HepG2 (cell line): ENCODE measurements around the gene TM4SF1. TPM values are rescaled to one million over a fixed set of nuclear protein-coding genes. Genes with fewer than 3 reads are reported as not detected.
A peak's percentile ranks its signal among the peaks of the same experiment; 100 is the strongest.

Experiments
- ELF1 ChIP-seq: sonication (generic); formaldehyde crosslinking; IDR thresholded peaks from 2 replicates; pipeline ENCODE4 v1.4.0; 2020; ENCODE audit warnings: missing genetic modification reagents
- HIVEP1 ChIP-seq: sonication (generic); formaldehyde crosslinking; IDR thresholded peaks from 2 replicates; pipeline ENCODE4 v1.4.0; 2020; ENCODE audit warnings: mild to moderate bottlenecking, missing genetic modification reagents
- HOXA5 ChIP-seq: sonication (generic); formaldehyde crosslinking; IDR thresholded peaks from 2 replicates; pipeline ENCODE4 v1.4.0; 2020; ENCODE audit warnings: missing genetic modification reagents
- ISL2 ChIP-seq: sonication (generic); formaldehyde crosslinking; IDR thresholded peaks from 2 replicates; pipeline ENCODE4 v1.5.0; 2020; ENCODE audit warnings: missing genetic modification reagents
- KLF13 ChIP-seq: sonication (generic); formaldehyde crosslinking; IDR thresholded peaks from 2 replicates; pipeline ENCODE4 v1.4.0; 2020; ENCODE audit warnings: mild to moderate bottlenecking, missing genetic modification reagents
- MED1 ChIP-seq: sonication (generic); formaldehyde crosslinking; IDR thresholded peaks from 2 replicates; pipeline ENCODE4 v1.4.0; 2020; ENCODE audit warnings: missing genetic modification reagents
- MEIS2 ChIP-seq: sonication (generic); formaldehyde crosslinking; IDR thresholded peaks from 2 replicates; pipeline ENCODE4 v1.9.0; 2021; ENCODE audit warnings: mild to moderate bottlenecking, missing genetic modification reagents
- THAP11 ChIP-seq: IDR thresholded peaks from 2 replicates; pipeline ENCODE4 v1.6.1; 2016; ENCODE audit warnings: missing biosample characterization, missing genetic modification reagents
- ZKSCAN8 ChIP-seq: IDR thresholded peaks from 2 replicates; pipeline ENCODE4 v1.6.1; 2016; ENCODE audit warnings: borderline replicate concordance, missing genetic modification reagents, missing compliant biosample characterization
- ZNF256 ChIP-seq: sonication (generic); formaldehyde crosslinking; conservative IDR thresholded peaks from 2 replicates; pipeline ENCODE4 v1.4.0; 2020; ENCODE audit warnings: missing genetic modification reagents
- ZNF619 ChIP-seq: sonication (generic); formaldehyde crosslinking; IDR thresholded peaks from 2 replicates; pipeline ENCODE4 v1.4.0; 2020; ENCODE audit warnings: mild to moderate bottlenecking, missing genetic modification reagents
- ZNF749 ChIP-seq: sonication (generic); formaldehyde crosslinking; IDR thresholded peaks from 2 replicates; pipeline ENCODE4 v1.8.0; 2022; ENCODE audit warnings: mild to moderate bottlenecking, missing genetic modification reagents, moderate library complexity, borderline replicate concordance
- ZNF777 ChIP-seq: sonication (generic); formaldehyde crosslinking; IDR thresholded peaks from 2 replicates; pipeline ENCODE4 v1.4.0; 2020; ENCODE audit warnings: missing genetic modification reagents
- ZNF781 ChIP-seq: sonication (generic); formaldehyde crosslinking; IDR thresholded peaks from 2 replicates; pipeline ENCODE4 v1.5.1; 2020; ENCODE audit warnings: borderline replicate concordance, mild to moderate bottlenecking, missing genetic modification reagents; ENCODE audit errors: not compliant biosample characterization
- polyA plus RNA-seq, 8 experiments: library from polyadenylated mRNA; depleted of rRNA in 3 of 8; stranded (reverse) in 7 of 8; unstranded in 1 of 8; fragments of >200 nt; fragmentation: Illumina TruSeq in 4 of 8; extraction: Trizol in 4 of 8; gene quantifications; 2 replicates each; pipeline versions ENCODE4 v1.2.1 to v1.2.3, GENCODE V29; 2011 to 2016; ENCODE audit warnings: low read depth in 4 of 8, missing spikeins in 1 of 8, mixed read lengths in 1 of 8; ENCODE audit not compliant: insufficient read depth in 1 of 8
- total RNA-seq, 5 experiments: library from RNA; depleted of rRNA; stranded (reverse); fragments of >200 nt; fragmentation: Illumina TruSeq; extraction: Trizol; gene quantifications; 2 replicates each; pipeline ENCODE4 v1.2.3, GENCODE V29; 2016; ENCODE audit warnings: low read depth in 1 of 5
- TF ChIP-seq, protein P1 (sequence below): sonication (generic); formaldehyde crosslinking; IDR thresholded peaks from 2 replicates; pipeline ENCODE4 v1.4.0; 2020; ENCODE audit warnings: low read depth, mild to moderate bottlenecking, missing genetic modification reagents
- TF ChIP-seq, protein P2 (sequence below): conservative IDR thresholded peaks from 2 replicates; pipeline ENCODE4 v1.6.1; 2018; ENCODE audit warnings: missing genetic modification reagents
- TF ChIP-seq, protein P3 (sequence below): sonication (generic); formaldehyde crosslinking; IDR thresholded peaks from 2 replicates; pipeline ENCODE4 v1.8.1; 2022; ENCODE audit warnings: mild to moderate bottlenecking, missing genetic modification reagents
- TF ChIP-seq, protein P4 (sequence below): sonication (generic); formaldehyde crosslinking; IDR thresholded peaks from 2 replicates; pipeline ENCODE4 v1.4.0; 2020; ENCODE audit warnings: missing genetic modification reagents, borderline replicate concordance
- TF ChIP-seq, protein P5 (sequence below): sonication (generic); formaldehyde crosslinking; IDR thresholded peaks from 2 replicates; pipeline ENCODE4 v1.4.0; 2020; ENCODE audit warnings: missing genetic modification reagents

The TM4SF1 gene
- total and polyA plus RNA-seq, 2 of the 13 experiments (the other 11 are each of a cell fraction or from before 2014, with no cell fraction given): 431 to 1,359 TPM

DNA sequence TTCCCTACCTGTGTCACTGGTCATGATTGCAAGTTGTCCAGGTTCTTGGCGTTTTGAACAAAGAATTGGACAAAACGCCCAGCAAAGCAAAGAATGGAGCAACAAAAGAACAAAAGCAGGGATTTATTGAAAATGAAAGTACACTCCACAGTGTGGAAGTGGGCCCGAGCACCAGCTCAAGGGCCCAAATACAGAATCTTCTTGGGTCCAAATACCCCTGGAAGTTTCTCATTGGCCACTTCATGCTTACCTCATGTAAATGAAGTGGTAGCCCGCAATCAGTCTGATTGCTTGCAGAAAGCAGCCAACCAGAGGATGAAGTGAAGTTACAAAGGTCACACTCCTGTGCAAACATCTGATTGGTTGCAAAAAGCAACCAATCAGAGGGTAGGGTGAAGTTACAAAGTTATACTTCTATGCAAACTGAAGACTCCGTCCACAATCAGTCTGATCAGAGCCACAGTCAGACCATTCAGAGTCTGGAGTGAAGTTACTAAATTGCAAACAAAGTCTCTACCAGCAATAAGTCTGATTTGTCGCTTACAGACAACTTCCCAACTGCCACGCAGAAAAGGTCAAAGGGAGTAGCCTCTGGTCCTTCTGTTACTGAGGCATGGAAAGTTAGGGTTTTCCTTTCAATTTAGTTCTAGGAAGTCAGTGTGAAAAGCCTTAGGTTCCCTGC, 8.3 kb upstream of the TM4SF1 start (continued):
- no peak for TF ChIP-seq MEIS2
- no peak for TF ChIP-seq ZNF781 (CRISPR knock-in tag)
- no peak for TF ChIP-seq ZNF777 (CRISPR knock-in tag)
- no peak for TF ChIP-seq ZNF619 (CRISPR knock-in tag)
- no peak for TF ChIP-seq ZNF256 (CRISPR knock-in tag)
- TF ChIP-seq, protein P1, sequence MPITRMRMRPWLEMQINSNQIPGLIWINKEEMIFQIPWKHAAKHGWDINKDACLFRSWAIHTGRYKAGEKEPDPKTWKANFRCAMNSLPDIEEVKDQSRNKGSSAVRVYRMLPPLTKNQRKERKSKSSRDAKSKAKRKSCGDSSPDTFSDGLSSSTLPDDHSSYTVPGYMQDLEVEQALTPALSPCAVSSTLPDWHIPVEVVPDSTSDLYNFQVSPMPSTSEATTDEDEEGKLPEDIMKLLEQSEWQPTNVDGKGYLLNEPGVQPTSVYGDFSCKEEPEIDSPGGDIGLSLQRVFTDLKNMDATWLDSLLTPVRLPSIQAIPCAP (CRISPR knock-in tag): no peak
- TF ChIP-seq, protein P2, sequence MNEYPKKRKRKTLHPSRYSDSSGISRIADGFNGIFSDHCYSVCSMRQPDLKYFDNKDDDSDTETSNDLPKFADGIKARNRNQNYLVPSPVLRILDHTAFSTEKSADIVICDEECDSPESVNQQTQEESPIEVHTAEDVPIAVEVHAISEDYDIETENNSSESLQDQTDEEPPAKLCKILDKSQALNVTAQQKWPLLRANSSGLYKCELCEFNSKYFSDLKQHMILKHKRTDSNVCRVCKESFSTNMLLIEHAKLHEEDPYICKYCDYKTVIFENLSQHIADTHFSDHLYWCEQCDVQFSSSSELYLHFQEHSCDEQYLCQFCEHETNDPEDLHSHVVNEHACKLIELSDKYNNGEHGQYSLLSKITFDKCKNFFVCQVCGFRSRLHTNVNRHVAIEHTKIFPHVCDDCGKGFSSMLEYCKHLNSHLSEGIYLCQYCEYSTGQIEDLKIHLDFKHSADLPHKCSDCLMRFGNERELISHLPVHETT (CRISPR knock-in tag): 0 out of 2 replicates have a peak, but pooled peaks have one; percentile 16
- TF ChIP-seq, protein P3, sequence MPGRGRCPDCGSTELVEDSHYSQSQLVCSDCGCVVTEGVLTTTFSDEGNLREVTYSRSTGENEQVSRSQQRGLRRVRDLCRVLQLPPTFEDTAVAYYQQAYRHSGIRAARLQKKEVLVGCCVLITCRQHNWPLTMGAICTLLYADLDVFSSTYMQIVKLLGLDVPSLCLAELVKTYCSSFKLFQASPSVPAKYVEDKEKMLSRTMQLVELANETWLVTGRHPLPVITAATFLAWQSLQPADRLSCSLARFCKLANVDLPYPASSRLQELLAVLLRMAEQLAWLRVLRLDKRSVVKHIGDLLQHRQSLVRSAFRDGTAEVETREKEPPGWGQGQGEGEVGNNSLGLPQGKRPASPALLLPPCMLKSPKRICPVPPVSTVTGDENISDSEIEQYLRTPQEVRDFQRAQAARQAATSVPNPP (CRISPR knock-in tag): no peak
- TF ChIP-seq, protein P4, sequence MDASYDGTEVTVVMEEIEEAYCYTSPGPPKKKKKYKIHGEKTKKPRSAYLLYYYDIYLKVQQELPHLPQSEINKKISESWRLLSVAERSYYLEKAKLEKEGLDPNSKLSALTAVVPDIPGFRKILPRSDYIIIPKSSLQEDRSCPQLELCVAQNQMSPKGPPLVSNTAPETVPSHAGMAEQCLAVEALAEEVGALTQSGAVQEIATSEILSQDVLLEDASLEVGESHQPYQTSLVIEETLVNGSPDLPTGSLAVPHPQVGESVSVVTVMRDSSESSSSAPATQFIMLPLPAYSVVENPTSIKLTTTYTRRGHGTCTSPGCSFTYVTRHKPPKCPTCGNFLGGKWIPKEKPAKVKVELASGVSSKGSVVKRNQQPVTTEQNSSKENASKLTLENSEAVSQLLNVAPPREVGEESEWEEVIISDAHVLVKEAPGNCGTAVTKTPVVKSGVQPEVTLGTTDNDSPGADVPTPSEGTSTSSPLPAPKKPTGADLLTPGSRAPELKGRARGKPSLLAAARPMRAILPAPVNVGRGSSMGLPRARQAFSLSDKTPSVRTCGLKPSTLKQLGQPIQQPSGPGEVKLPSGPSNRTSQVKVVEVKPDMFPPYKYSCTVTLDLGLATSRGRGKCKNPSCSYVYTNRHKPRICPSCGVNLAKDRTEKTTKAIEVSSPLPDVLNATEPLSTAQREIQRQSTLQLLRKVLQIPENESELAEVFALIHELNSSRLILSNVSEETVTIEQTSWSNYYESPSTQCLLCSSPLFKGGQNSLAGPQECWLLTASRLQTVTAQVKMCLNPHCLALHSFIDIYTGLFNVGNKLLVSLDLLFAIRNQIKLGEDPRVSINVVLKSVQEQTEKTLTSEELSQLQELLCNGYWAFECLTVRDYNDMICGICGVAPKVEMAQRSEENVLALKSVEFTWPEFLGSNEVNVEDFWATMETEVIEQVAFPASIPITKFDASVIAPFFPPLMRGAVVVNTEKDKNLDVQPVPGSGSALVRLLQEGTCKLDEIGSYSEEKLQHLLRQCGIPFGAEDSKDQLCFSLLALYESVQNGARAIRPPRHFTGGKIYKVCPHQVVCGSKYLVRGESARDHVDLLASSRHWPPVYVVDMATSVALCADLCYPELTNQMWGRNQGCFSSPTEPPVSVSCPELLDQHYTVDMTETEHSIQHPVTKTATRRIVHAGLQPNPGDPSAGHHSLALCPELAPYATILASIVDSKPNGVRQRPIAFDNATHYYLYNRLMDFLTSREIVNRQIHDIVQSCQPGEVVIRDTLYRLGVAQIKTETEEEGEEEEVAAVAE (CRISPR knock-in tag): peak; percentile 63; the same call in 1 of the 2 replicates
- TF ChIP-seq MED1 (CRISPR knock-in tag): peak; percentile 76; the same call in 1 of the 2 replicates
- no peak for TF ChIP-seq KLF13 (CRISPR knock-in tag)
- peak; percentile 43; the same call in 1 of the 2 replicates for TF ChIP-seq ZNF749 (CRISPR knock-in tag)
- TF ChIP-seq, protein P5, sequence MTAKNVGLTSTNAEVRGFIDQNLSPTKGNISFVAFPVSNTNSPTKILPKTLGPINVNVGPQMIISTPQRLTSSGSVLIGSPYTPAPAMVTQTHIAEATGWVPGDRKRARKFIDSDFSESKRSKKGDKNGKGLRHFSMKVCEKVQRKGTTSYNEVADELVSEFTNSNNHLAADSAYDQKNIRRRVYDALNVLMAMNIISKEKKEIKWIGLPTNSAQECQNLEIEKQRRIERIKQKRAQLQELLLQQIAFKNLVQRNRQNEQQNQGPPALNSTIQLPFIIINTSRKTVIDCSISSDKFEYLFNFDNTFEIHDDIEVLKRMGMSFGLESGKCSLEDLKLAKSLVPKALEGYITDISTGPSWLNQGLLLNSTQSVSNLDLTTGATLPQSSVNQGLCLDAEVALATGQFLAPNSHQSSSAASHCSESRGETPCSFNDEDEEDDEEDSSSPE: peak; percentile 59
- peak; percentile 47; the same call in 1 of the 2 replicates for TF ChIP-seq ISL2 (CRISPR knock-in tag)
- TF ChIP-seq THAP11 (CRISPR knock-in tag): peak; percentile 55; the same call in 1 of the 2 replicates
- TF ChIP-seq HOXA5 (CRISPR knock-in tag): peak; percentile 52
- no peak for TF ChIP-seq HIVEP1 (CRISPR knock-in tag)
- peak; percentile 83; the same call in 1 of the 2 replicates for TF ChIP-seq ZKSCAN8
- no peak for TF ChIP-seq ELF1
